SK-N-SH (cell line): ENCODE measurements around the gene IL17RB. TPM values are rescaled to one million over a fixed set of nuclear protein-coding genes. Genes with fewer than 3 reads are reported as not detected.

Source experiments
- CTCF ChIA-PET: fragments of 300-600, 350-600 bp; formaldehyde crosslinking; extraction: SDS; loops from one replicate; lab custom pipeline; 2021; lab: Yijun Ruan, JAX
- POLR2A ChIA-PET: fragments of 350-600 bp; sonication (Branson Sonifier 250); formaldehyde crosslinking; extraction: SDS; loops from one replicate; lab custom pipeline; 2020; ENCODE audit warnings: antibody characterized with exemption, inconsistent platforms; lab: Yijun Ruan, JAX
- DNase-seq: peaks from one replicate; pipeline ENCODE4 v3.0.0; 2012
- H2AFZ ChIP-seq: fragments of 200-600 bp; sonication (generic); 2 replicates; pipeline ENCODE4 v1.8.1; 2016; ENCODE audit warnings: antibody characterized with exemption, mild to moderate bottlenecking, low read depth
- H3F3A ChIP-seq: fragments of 200-600 bp; sonication (generic); replicated peaks from 2 replicates; pipeline ENCODE3; 2016; ENCODE audit warnings: antibody characterized with exemption, mild to moderate bottlenecking; ENCODE audit not compliant: insufficient read depth
- H3K27ac ChIP-seq, 2 experiments: fragments of 200-500 bp in 1 of 2; fragments of 200-600 bp in 1 of 2; sonication (Bioruptor generic) in 1 of 2; sonication (generic), shearing (Covaris generic) in 1 of 2; 2 replicates each; pipeline versions ENCODE4 v1.5.1 to v1.6.1; 2014 to 2016; ENCODE audit warnings: low read depth in 2 of 2, inconsistent platforms in 1 of 2, low read length in 1 of 2, mild to moderate bottlenecking in 1 of 2, mixed read lengths in 1 of 2
- H3K27me3 ChIP-seq: fragments of 200-600 bp; sonication (generic), shearing (Covaris generic); 2 replicates; pipeline ENCODE4 v1.6.1; 2016; ENCODE audit warnings: mixed run types; ENCODE audit not compliant: insufficient read depth
- H3K36me3 ChIP-seq, 2 experiments: fragments of 200-500 bp in 1 of 2; fragments of 200-600 bp in 1 of 2; sonication (Bioruptor generic) in 1 of 2; sonication (generic) in 1 of 2; replicated peaks in 1 of 2; 2 replicates each; pipeline versions ENCODE3 to v1.5.1; 2014 to 2016; ENCODE audit warnings: low read length in 1 of 2, mild to moderate bottlenecking in 1 of 2; ENCODE audit not compliant: insufficient read depth in 2 of 2, control insufficient read depth in 1 of 2
- H3K4me1 ChIP-seq, 2 experiments: fragments of 200-500 bp in 1 of 2; fragments of 200-600 bp in 1 of 2; sonication (Bioruptor generic) in 1 of 2; sonication (generic), shearing (Covaris generic) in 1 of 2; 2 replicates each; pipeline versions ENCODE4 v1.5.1 to v1.6.1; 2014 to 2016; ENCODE audit warnings: low read depth in 1 of 2, low read length in 1 of 2, mixed run types in 1 of 2; ENCODE audit not compliant: insufficient read depth in 2 of 2, control insufficient read depth in 1 of 2
- H3K4me2 ChIP-seq: fragments of 200-600 bp; sonication (generic), shearing (Covaris generic); 2 replicates; pipeline ENCODE4 v1.6.1; 2017; ENCODE audit warnings: mixed run types
- H3K4me3 ChIP-seq, 2 experiments: fragments of 200-500 bp in 1 of 2; fragments of 200-600 bp in 1 of 2; sonication (Bioruptor generic) in 1 of 2; sonication (generic), shearing (Covaris generic) in 1 of 2; 2 replicates each; pipeline versions ENCODE4 v1.5.1 to v1.8.1; 2014 to 2016; ENCODE audit warnings: low read depth in 2 of 2, inconsistent platforms in 1 of 2, low read length in 1 of 2, mild to moderate bottlenecking in 1 of 2, mixed read lengths in 1 of 2, moderate library complexity in 1 of 2
- H3K79me2 ChIP-seq: fragments of 200-600 bp; sonication (generic); 2 replicates; pipeline ENCODE4 v1.8.1; 2017; ENCODE audit warnings: mild to moderate bottlenecking; ENCODE audit not compliant: insufficient read depth
- H3K9ac ChIP-seq: fragments of 200-600 bp; sonication (generic); 2 replicates; pipeline ENCODE4 v1.6.1; 2017; ENCODE audit warnings: mixed run types
- H3K9me2 ChIP-seq: fragments of 200-600 bp; sonication (generic); 2 replicates; pipeline ENCODE4 v1.6.1; 2017; ENCODE audit warnings: mixed run types
- H3K9me3 ChIP-seq: fragments of 200-600 bp; sonication (generic); 2 replicates; pipeline ENCODE4 v1.6.1; 2017; ENCODE audit warnings: mixed run types, mild to moderate bottlenecking, moderate library complexity
- H4K20me1 ChIP-seq: fragments of 200-600 bp; sonication (generic); 2 replicates; pipeline ENCODE4 v1.6.1; 2017; ENCODE audit warnings: mild to moderate bottlenecking, mixed run types; ENCODE audit not compliant: insufficient read depth
- EP300 ChIP-seq, 2 experiments: IDR thresholded peaks; 2 replicates each; pipeline versions ENCODE4 v1.4.0 to v1.6.1; 2012; ENCODE audit warnings: borderline replicate concordance in 1 of 2, low read depth in 1 of 2, low read length in 1 of 2
- FOSL2 ChIP-seq: IDR thresholded peaks from 2 replicates; pipeline ENCODE4 v1.4.0; 2012; ENCODE audit warnings: low read depth, mild to moderate bottlenecking, moderate library complexity, borderline replicate concordance
- FOXJ3 ChIP-seq: sonication (generic); formaldehyde crosslinking; IDR thresholded peaks from 2 replicates; pipeline ENCODE4 v1.5.1; 2020; ENCODE audit warnings: mild to moderate bottlenecking, missing genetic modification reagents
- GATA2 ChIP-seq: sonication (generic); formaldehyde crosslinking; IDR thresholded peaks from 2 replicates; pipeline ENCODE4 v1.5.0; 2020; ENCODE audit warnings: mild to moderate bottlenecking, missing genetic modification reagents
- IRF3 ChIP-seq: fragments of 150-350 bp; IDR thresholded peaks from 2 replicates; pipeline ENCODE4 v1.6.1; 2016; ENCODE audit warnings: mild to moderate bottlenecking, low read depth, low read length
- JUND ChIP-seq: IDR thresholded peaks from 2 replicates; pipeline ENCODE4 v1.4.0; 2012
- NFIC ChIP-seq: IDR thresholded peaks from 2 replicates; pipeline ENCODE4 v1.4.0; 2012; ENCODE audit warnings: borderline replicate concordance
- PBX3 ChIP-seq: IDR thresholded peaks from 2 replicates; pipeline ENCODE4; 2012
- POLR2AphosphoS5 ChIP-seq: IDR thresholded peaks from 2 replicates; pipeline ENCODE4 v1.6.1; 2012; ENCODE audit warnings: low read depth, low read length
- RAD21 ChIP-seq: IDR thresholded peaks from 2 replicates; pipeline ENCODE4 v1.6.1; 2012; ENCODE audit warnings: mild to moderate bottlenecking, low read length
- RCOR1 ChIP-seq: fragments of 150-350 bp; IDR thresholded peaks from 2 replicates; pipeline ENCODE4 v1.6.1; 2017; ENCODE audit warnings: antibody characterized with exemption, low read length
- RFX5 ChIP-seq: IDR thresholded peaks from 2 replicates; pipeline ENCODE4 v1.6.1; 2012; ENCODE audit warnings: mild to moderate bottlenecking, improper control_type of control experiment, low read length
- RXRA ChIP-seq: IDR thresholded peaks from 2 replicates; pipeline ENCODE4 v1.4.0; 2012; ENCODE audit warnings: low read depth, mild to moderate bottlenecking, borderline replicate concordance
- WGBS: methylation state at CpG from one replicate; pipeline ENCODE4 v1.1.6; 2017; ENCODE audit warnings: low lambda C conversion rate; 5-methylcytosine and 5-hydroxymethylcytosine counted together
- polyA plus RNA-seq, 3 experiments: library from polyadenylated mRNA; depleted of rRNA; stranded (reverse); fragments of >200 nt; gene quantifications; 2 replicates each; pipeline ENCODE4 v1.2.3, GENCODE V29; 2012
- TF ChIP-seq, protein P1 (sequence below): IDR thresholded peaks from 2 replicates; pipeline ENCODE4 v1.6.1; 2012; ENCODE audit warnings: mild to moderate bottlenecking, low read depth, low read length, moderate library complexity
- TF ChIP-seq, protein P2 (sequence below): IDR thresholded peaks from 2 replicates; pipeline ENCODE4 v1.4.0; 2012; ENCODE audit warnings: low read depth, borderline replicate concordance

Gene IL17RB
- polyA plus RNA-seq, 1 of the 3 experiments (the other 2 are of a cell fraction): 0.10 TPM

DNA sequence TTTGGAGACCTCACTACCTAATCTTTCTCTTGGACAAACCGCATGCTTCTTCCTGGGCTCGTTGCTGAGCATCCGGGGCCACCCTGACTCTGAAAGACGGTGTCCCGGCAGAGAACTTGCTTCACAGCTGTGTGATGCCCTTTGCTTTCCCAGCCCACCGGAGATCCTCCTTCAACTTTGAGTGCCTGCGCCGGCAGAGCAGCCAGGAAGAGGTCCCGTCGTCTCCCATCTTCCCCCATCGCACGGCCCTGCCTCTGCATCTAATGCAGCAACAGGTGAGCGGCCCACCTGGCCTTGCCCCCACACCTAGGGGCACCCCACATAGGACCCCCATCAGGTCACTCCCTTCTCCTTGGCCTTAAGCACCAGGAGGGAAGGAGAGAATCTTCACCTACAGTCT is 37.9 kb upstream of the IL17RB start:
- POLR2A ChIA-PET: no interaction called here
- Histone ChIP-seq H4K20me1 (no peaks in the 10 kb centered on the region), H3K27ac (no peak overlapping the region), H3K4me3 (no peak overlapping the region), H3K9ac (no peak overlapping the region), H3K79me2 (no peaks in the 10 kb centered on the region), H3K36me3 (no peaks in the 10 kb centered on the region), H3K4me2 (no peak overlapping the region), H3K4me1 (peaks cover 17 to 18% of the 10 kb centered on the region in 2 experiments; a peak in 3 of 4 replicates), H2AFZ (no peak overlapping the region), H3K27me3 (no peaks in the 10 kb centered on the region), H3F3A (no peaks in the 10 kb centered on the region), H3K9me3 (no peaks in the 10 kb centered on the region), H3K9me2 (no peaks in the 10 kb centered on the region)
- DNase-seq: no peak
- CTCF ChIA-PET: no interaction called here
- WGBS: 93% methylated on average over 10 of the region's 13 CpGs
- no peak for TF ChIP-seq PBX3

- no peak for TF ChIP-seq IRF3
- TF ChIP-seq GATA2 (CRISPR knock-in tag): no peak
- TF ChIP-seq JUND: no peak
- TF ChIP-seq FOSL2: no peak
- TF ChIP-seq RFX5: no peak
- TF ChIP-seq NFIC: no peak
- no peak for TF ChIP-seq PBX3
- TF ChIP-seq, protein P1, sequence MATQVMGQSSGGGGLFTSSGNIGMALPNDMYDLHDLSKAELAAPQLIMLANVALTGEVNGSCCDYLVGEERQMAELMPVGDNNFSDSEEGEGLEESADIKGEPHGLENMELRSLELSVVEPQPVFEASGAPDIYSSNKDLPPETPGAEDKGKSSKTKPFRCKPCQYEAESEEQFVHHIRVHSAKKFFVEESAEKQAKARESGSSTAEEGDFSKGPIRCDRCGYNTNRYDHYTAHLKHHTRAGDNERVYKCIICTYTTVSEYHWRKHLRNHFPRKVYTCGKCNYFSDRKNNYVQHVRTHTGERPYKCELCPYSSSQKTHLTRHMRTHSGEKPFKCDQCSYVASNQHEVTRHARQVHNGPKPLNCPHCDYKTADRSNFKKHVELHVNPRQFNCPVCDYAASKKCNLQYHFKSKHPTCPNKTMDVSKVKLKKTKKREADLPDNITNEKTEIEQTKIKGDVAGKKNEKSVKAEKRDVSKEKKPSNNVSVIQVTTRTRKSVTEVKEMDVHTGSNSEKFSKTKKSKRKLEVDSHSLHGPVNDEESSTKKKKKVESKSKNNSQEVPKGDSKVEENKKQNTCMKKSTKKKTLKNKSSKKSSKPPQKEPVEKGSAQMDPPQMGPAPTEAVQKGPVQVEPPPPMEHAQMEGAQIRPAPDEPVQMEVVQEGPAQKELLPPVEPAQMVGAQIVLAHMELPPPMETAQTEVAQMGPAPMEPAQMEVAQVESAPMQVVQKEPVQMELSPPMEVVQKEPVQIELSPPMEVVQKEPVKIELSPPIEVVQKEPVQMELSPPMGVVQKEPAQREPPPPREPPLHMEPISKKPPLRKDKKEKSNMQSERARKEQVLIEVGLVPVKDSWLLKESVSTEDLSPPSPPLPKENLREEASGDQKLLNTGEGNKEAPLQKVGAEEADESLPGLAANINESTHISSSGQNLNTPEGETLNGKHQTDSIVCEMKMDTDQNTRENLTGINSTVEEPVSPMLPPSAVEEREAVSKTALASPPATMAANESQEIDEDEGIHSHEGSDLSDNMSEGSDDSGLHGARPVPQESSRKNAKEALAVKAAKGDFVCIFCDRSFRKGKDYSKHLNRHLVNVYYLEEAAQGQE: no peak
- no peak for TF ChIP-seq FOXJ3 (CRISPR knock-in tag)
- no peak for TF ChIP-seq RAD21
- TF ChIP-seq, protein P2, sequence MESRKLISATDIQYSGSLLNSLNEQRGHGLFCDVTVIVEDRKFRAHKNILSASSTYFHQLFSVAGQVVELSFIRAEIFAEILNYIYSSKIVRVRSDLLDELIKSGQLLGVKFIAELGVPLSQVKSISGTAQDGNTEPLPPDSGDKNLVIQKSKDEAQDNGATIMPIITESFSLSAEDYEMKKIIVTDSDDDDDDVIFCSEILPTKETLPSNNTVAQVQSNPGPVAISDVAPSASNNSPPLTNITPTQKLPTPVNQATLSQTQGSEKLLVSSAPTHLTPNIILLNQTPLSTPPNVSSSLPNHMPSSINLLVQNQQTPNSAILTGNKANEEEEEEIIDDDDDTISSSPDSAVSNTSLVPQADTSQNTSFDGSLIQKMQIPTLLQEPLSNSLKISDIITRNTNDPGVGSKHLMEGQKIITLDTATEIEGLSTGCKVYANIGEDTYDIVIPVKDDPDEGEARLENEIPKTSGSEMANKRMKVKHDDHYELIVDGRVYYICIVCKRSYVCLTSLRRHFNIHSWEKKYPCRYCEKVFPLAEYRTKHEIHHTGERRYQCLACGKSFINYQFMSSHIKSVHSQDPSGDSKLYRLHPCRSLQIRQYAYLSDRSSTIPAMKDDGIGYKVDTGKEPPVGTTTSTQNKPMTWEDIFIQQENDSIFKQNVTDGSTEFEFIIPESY: no peak
- no peak for TF ChIP-seq RCOR1
- no peak for TF ChIP-seq EP300 (IDR thresholded peaks at IDR 0.05; ENCODE audit: borderline replicate concordance in 1 of 2, low read depth in 1 of 2, low read length in 1 of 2)
- no peak for TF ChIP-seq POLR2AphosphoS5
- TF ChIP-seq RXRA: no peak
- POLR2A ChIA-PET: no interaction called here
These were observed 37.1 kb upstream of the IL17RB start for GRCh38 chr3:53809267-53809666.

More at GRCh38 chr3:53809267-53809666, 37.1 kb upstream of the IL17RB start:
- CTCF ChIA-PET: no interaction called here
- no peak for DNase-seq
- no peak overlapping the region for H3K27ac ChIP-seq
- no peaks in the 10 kb centered on the region for H3K9me2 ChIP-seq
- no peak overlapping the region for H3K4me3 ChIP-seq
- no peak overlapping the region for H3K4me2 ChIP-seq
- 89% methylated on average over 11 of the region's 12 CpGs for WGBS
- no peak overlapping the region for H2AFZ ChIP-seq
- peaks cover 11 to 18% of the 10 kb centered on the region in 2 experiments; a peak in 3 of 4 replicates for H3K4me1 ChIP-seq
- H4K20me1 ChIP-seq: no peaks in the 10 kb centered on the region
- H3K9me3 ChIP-seq: no peaks in the 10 kb centered on the region
- no peak overlapping the region for H3K9ac ChIP-seq
- no peaks in the 10 kb centered on the region for H3K27me3 ChIP-seq
- H3K79me2 ChIP-seq: no peaks in the 10 kb centered on the region
- H3K36me3 ChIP-seq: no peaks in the 10 kb centered on the region
- no peaks in the 10 kb centered on the region for H3F3A ChIP-seq
